Hepatocyte (in vitro differentiated cells): ENCODE measurements around the gene EFCAB6.

Source experiments
- EZH2 ChIP-seq: fragments of 200-600 bp; sonication (generic); IDR thresholded peaks from 2 replicates; pipeline ENCODE4 v1.6.1; 2016; ENCODE audit warnings: antibody characterized with exemption, mild to moderate bottlenecking, borderline replicate concordance
- EZH2phosphoT487 ChIP-seq: fragments of 200-600 bp; sonication (generic); IDR thresholded peaks from one replicate; pipeline ENCODE4 v1.6.1; 2018; ENCODE audit warnings: antibody characterized with exemption, mild to moderate bottlenecking, low read depth, moderate library complexity; ENCODE audit not compliant: unreplicated experiment, severe bottlenecking
- TF ChIP-seq, protein P1 (sequence below): fragments of 200-600 bp; sonication (generic); IDR thresholded peaks from 2 replicates; pipeline ENCODE4 v1.5.1; 2016; ENCODE audit warnings: antibody characterized with exemption, mild to moderate bottlenecking; ENCODE audit not compliant: poor library complexity

DNA sequence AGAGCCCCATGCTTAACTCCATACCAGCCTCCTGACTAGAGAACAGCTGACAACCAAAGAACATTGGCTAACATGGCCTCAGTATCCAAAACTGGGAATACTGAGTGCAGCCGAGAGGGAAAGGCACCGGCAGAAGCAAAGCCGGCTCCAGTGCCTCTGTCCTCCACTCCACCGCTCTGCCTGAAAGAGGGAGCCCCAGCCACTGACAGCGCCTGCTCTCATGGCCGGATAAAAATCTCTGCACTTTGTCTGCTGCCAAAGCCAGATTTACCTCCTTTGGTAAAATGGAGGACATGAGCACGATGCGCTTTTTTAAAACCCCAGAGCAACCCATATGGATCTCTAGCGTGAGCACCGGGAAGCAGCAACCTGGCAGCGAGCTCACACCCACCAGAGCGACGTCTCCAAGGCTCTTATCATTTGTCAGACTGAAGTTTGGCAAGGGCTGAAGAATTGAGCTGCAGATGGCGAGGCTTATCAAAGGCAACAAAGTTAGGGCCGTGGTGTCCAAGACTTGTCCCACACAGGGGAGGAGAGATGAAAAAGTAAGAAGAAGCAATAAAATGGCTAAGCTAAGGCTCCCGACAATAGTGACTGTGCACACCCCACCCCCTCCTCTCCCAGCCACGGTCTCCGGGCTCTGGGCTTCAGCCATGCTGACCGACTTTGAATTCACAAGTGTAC lies 71.4 kb downstream of the EFCAB6 start:
- TF ChIP-seq, protein P1, sequence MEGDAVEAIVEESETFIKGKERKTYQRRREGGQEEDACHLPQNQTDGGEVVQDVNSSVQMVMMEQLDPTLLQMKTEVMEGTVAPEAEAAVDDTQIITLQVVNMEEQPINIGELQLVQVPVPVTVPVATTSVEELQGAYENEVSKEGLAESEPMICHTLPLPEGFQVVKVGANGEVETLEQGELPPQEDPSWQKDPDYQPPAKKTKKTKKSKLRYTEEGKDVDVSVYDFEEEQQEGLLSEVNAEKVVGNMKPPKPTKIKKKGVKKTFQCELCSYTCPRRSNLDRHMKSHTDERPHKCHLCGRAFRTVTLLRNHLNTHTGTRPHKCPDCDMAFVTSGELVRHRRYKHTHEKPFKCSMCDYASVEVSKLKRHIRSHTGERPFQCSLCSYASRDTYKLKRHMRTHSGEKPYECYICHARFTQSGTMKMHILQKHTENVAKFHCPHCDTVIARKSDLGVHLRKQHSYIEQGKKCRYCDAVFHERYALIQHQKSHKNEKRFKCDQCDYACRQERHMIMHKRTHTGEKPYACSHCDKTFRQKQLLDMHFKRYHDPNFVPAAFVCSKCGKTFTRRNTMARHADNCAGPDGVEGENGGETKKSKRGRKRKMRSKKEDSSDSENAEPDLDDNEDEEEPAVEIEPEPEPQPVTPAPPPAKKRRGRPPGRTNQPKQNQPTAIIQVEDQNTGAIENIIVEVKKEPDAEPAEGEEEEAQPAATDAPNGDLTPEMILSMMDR = no peak
- TF ChIP-seq EZH2 (no peak), EZH2phosphoT487 (no peak)
